ENCODE data around the gene ISCA1. TPM values are rescaled to one million over a fixed set of nuclear protein-coding genes. Genes with fewer than 3 reads are reported as not detected.
"Not testable (repeated sequence)": the region's sequence is repeated elsewhere in the genome, so short reads cannot be mapped to it uniquely, and the experiment has no call there.

ISCA1 gene
- polyA plus RNA-seq, 1 donor (not counting 4 experiments of a cell fraction or from before 2014, with no cell fraction given): 37.4 TPM

DNA sequence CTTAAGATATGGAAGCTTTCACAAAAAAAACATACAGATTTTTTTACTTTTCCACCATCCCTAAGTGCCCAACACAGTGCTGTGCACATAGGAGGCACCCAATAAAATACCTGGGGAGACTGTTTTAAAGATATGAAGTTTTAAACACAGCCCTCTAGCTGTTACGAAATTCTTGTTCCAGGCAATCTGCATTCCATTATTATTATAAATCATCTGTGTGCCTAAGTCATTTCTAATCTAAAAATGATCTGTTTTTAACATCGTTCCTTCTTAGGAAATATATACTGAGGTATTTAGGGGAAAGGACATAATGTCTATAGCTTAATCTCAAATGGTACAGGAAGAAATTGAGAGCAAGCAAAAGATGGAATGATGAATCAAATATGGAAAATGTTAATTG is 32.7 kb upstream of the ISCA1 start:
- Histone ChIP-seq H2AFZ (ENCODE audit: control insufficient read depth, low read length) (no peak overlapping the region), H3K79me2 (ENCODE audit: control insufficient read depth, insufficient read depth, low read length) (no peaks in the 10 kb centered on the region), H3K4me1 (ENCODE audit: control insufficient read depth, extremely low read depth, insufficient read depth, low read length) (no peaks in the 10 kb centered on the region), H3K9me1 (ENCODE audit: control insufficient read depth, extremely low read depth, insufficient read depth, low read length) (no peaks in the 10 kb centered on the region), H3K4me2 (ENCODE audit: control insufficient read depth, extremely low read depth, insufficient read depth, low read depth, low read length) (no peak overlapping the region), H3K4me3 (ENCODE audit: control insufficient read depth in 2 of 3, extremely low read depth in 1 of 3, insufficient read depth in 2 of 3, low read depth in 1 of 3, low read length in 3 of 3) (no peak overlapping the region), H3K27me3 (ENCODE audit: control insufficient read depth, extremely low read depth, insufficient read depth, low read length) (no peaks in the 10 kb centered on the region), H3K36me3 (ENCODE audit: control insufficient read depth in 2 of 2, extremely low read depth in 1 of 2, insufficient read depth in 2 of 2, low read length in 2 of 2) (peaks cover 5 to 16% of the 10 kb centered on the region in 2 experiments), H3K9ac (ENCODE audit: control insufficient read depth, extremely low read depth, insufficient read depth, low read length) (no peak overlapping the region), H3K27ac (ENCODE audit: control insufficient read depth, insufficient read depth, low read length) (no peak overlapping the region), H4K20me1 (ENCODE audit: control insufficient read depth, extremely low read depth, insufficient read depth, low read length) (no peaks in the 10 kb centered on the region), H3K9me3 (ENCODE audit: control insufficient read depth, low read depth, low read length) (no peaks in the 10 kb centered on the region)
- FAIRE-seq: no peak
- DNase-seq (ENCODE audit: low read depth, low spot score): no peak
- dilution Hi-C loops (cut with MboI; ENCODE audit: extremely low pct_ligation_motif_present, low sequenced_read_pairs): no loop called here
- TF ChIP-seq EZH2 (IDR thresholded peaks at IDR 0.05; ENCODE audit: low read length): no peak
- TF ChIP-seq, protein P1, sequence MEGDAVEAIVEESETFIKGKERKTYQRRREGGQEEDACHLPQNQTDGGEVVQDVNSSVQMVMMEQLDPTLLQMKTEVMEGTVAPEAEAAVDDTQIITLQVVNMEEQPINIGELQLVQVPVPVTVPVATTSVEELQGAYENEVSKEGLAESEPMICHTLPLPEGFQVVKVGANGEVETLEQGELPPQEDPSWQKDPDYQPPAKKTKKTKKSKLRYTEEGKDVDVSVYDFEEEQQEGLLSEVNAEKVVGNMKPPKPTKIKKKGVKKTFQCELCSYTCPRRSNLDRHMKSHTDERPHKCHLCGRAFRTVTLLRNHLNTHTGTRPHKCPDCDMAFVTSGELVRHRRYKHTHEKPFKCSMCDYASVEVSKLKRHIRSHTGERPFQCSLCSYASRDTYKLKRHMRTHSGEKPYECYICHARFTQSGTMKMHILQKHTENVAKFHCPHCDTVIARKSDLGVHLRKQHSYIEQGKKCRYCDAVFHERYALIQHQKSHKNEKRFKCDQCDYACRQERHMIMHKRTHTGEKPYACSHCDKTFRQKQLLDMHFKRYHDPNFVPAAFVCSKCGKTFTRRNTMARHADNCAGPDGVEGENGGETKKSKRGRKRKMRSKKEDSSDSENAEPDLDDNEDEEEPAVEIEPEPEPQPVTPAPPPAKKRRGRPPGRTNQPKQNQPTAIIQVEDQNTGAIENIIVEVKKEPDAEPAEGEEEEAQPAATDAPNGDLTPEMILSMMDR (optimal IDR thresholded peaks at IDR 0.05 in 1 of 3, IDR thresholded peaks at IDR 0.05 in 1 of 3, conservative IDR thresholded peaks at IDR 0.05 in 1 of 3; ENCODE audit: extremely low read depth in 1 of 3, insufficient read depth in 2 of 3, low read length in 3 of 3): no peak

DNA sequence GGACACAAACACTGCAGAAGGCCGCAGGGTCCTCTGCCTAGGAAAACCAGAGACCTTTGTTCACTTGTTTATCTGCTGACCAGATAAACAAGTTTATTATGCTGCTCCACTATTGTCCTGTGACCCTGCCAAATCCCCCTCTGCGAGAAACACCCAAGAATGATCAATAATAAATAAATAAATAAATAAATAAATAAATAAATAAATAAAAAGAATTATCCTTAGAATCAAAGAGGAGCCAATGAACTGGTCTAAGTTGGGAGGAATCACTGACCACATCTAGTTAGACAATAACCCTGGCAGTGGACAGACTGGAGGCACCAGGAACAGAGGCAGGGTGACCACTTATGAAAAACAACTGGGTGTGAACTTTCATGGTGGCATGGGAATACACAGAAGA is 30.6 kb upstream of the ISCA1 start:
- H3K9me1 ChIP-seq (ENCODE audit: control insufficient read depth, extremely low read depth, insufficient read depth, low read length); H3K4me1 ChIP-seq (ENCODE audit: control insufficient read depth, extremely low read depth, insufficient read depth, low read length); FAIRE-seq; H2AFZ ChIP-seq (ENCODE audit: control insufficient read depth, low read length); H3K4me2 ChIP-seq (ENCODE audit: control insufficient read depth, extremely low read depth, insufficient read depth, low read depth, low read length); H3K9ac ChIP-seq (ENCODE audit: control insufficient read depth, extremely low read depth, insufficient read depth, low read length); H3K4me3 ChIP-seq (ENCODE audit: control insufficient read depth in 2 of 3, extremely low read depth in 1 of 3, insufficient read depth in 2 of 3, low read depth in 1 of 3, low read length in 3 of 3); H3K27ac ChIP-seq (ENCODE audit: control insufficient read depth, insufficient read depth, low read length); H3K79me2 ChIP-seq (ENCODE audit: control insufficient read depth, insufficient read depth, low read length); DNase-seq (ENCODE audit: low read depth, low spot score); H3K27me3 ChIP-seq (ENCODE audit: control insufficient read depth, extremely low read depth, insufficient read depth, low read length); H3K9me3 ChIP-seq (ENCODE audit: control insufficient read depth, low read depth, low read length); dilution Hi-C loops (cut with MboI; ENCODE audit: extremely low pct_ligation_motif_present, low sequenced_read_pairs); H4K20me1 ChIP-seq (ENCODE audit: control insufficient read depth, extremely low read depth, insufficient read depth, low read length): not testable (repeated sequence)
- peaks cover 9 to 14% of the 10 kb centered on the region in 2 experiments for H3K36me3 ChIP-seq (ENCODE audit: control insufficient read depth in 2 of 2, extremely low read depth in 1 of 2, insufficient read depth in 2 of 2, low read length in 2 of 2)

DNA sequence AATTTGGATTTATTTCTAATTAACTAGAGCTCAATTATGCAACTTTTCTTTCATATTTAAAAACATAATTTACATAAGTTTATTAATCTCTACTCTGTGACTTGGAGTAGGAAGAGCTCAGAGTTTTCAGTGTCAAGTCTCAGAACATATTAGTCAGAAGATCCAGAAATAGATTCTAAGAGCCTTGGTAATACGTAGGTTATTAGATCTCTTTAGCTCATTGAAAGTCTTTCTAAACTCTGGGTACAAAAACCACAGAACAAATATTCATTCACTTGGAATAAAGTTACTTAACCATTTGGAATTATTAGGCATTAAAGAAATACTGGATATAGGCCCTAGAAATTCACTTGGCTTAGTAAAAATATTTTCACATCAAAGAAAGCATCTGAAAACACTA is 26.3 kb upstream of the ISCA1 start:
- Histone ChIP-seq H3K4me3 (ENCODE audit: control insufficient read depth in 2 of 3, extremely low read depth in 1 of 3, insufficient read depth in 2 of 3, low read depth in 1 of 3, low read length in 3 of 3) (no peak overlapping the region), H3K9ac (ENCODE audit: control insufficient read depth, extremely low read depth, insufficient read depth, low read length) (no peak overlapping the region), H3K27ac (ENCODE audit: control insufficient read depth, insufficient read depth, low read length) (no peak overlapping the region), H4K20me1 (ENCODE audit: control insufficient read depth, extremely low read depth, insufficient read depth, low read length) (no peaks in the 10 kb centered on the region), H3K9me3 (ENCODE audit: control insufficient read depth, low read depth, low read length) (no peaks in the 10 kb centered on the region), H3K4me2 (ENCODE audit: control insufficient read depth, extremely low read depth, insufficient read depth, low read depth, low read length) (no peak overlapping the region), H3K9me1 (ENCODE audit: control insufficient read depth, extremely low read depth, insufficient read depth, low read length) (no peaks in the 10 kb centered on the region), H3K27me3 (ENCODE audit: control insufficient read depth, extremely low read depth, insufficient read depth, low read length) (no peaks in the 10 kb centered on the region), H2AFZ (ENCODE audit: control insufficient read depth, low read length) (no peak overlapping the region), H3K79me2 (ENCODE audit: control insufficient read depth, insufficient read depth, low read length) (no peaks in the 10 kb centered on the region), H3K4me1 (ENCODE audit: control insufficient read depth, extremely low read depth, insufficient read depth, low read length) (peaks cover 3% of the 10 kb centered on the region), H3K36me3 (ENCODE audit: control insufficient read depth in 2 of 2, extremely low read depth in 1 of 2, insufficient read depth in 2 of 2, low read length in 2 of 2) (peaks cover 5 to 22% of the 10 kb centered on the region in 2 experiments)
- TF ChIP-seq, protein P1 (optimal IDR thresholded peaks at IDR 0.05 in 1 of 3, IDR thresholded peaks at IDR 0.05 in 1 of 3, conservative IDR thresholded peaks at IDR 0.05 in 1 of 3; ENCODE audit: extremely low read depth in 1 of 3, insufficient read depth in 2 of 3, low read length in 3 of 3): no peak
- TF ChIP-seq EZH2 (IDR thresholded peaks at IDR 0.05; ENCODE audit: low read length): no peak
- DNase-seq (ENCODE audit: low read depth, low spot score) (no peak), FAIRE-seq (no peak)
- dilution Hi-C loops (cut with MboI; ENCODE audit: extremely low pct_ligation_motif_present, low sequenced_read_pairs): no loop called here
